Measurements from ENCODE around the gene MNX1.

MNX1 gene

DNA sequence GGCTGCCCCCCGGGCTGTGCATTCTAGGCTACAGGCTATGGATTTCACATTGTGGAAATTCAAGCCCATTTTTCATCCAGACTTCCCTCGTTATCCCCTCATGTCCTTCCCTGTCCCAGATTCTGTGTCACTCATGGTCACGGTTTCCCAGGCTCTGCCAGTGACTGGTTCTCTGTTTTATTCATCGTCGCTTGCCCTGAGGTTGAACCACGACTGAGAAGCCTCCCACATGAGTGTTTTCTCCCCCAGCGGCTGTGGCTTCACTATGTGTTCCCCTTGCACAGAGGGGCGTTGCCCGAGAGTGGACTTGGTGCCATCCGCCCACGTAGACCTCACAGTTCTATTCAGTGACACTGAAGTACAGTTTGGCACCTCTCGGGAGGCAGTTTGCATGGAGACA is 47.0 kb downstream of the MNX1 start:
- no CpG with 5 or more reads among the region's 12 CpGs for WGBS (ENCODE audit: insufficient coverage, insufficient read length)
- Histone ChIP-seq H3K9me3 (ENCODE audit: control insufficient read depth, insufficient read depth, low read length) (no peaks in the 10 kb centered on the region), H3K27ac (ENCODE audit: low read length) (no peak overlapping the region), H3K36me3 (ENCODE audit: control insufficient read depth, insufficient read depth, low read length) (peaks cover 57% of the 10 kb centered on the region), H3K27me3 (ENCODE audit: control insufficient read depth, insufficient read depth, low read length) (no peaks in the 10 kb centered on the region), H3K4me3 (ENCODE audit: low read length) (no peak overlapping the region; the same call in 1 of the 2 replicates), H3K4me1 (ENCODE audit: control insufficient read depth, insufficient read depth, low read length) (no peaks in the 10 kb centered on the region)
- DNase-seq (ENCODE audit: low read depth, low spot score): no peak

DNA sequence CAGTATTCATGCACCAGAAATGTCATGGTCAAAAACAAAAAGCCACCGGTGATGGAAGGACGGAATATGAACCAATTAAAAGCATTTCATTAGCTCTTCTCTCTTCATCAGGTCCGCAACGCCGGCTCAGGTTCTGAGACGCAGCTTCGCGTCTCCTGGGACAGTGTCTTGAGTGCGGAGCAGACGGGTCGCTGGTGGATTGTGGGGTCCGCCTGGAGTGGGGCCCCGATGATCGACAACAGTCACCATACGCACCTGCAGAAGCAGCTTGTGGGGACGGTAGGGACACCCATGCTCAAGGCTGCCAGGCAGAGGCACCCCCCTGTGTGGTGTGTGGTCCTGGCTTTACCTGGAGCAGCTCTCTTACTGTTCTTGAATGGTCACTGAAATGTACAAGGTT is 47.6 kb downstream of the MNX1 start:
- no peaks in the 10 kb centered on the region for H3K27me3 ChIP-seq (ENCODE audit: control insufficient read depth, insufficient read depth, low read length)
- no peaks in the 10 kb centered on the region for H3K4me1 ChIP-seq (ENCODE audit: control insufficient read depth, insufficient read depth, low read length)
- no peaks in the 10 kb centered on the region for H3K9me3 ChIP-seq (ENCODE audit: control insufficient read depth, insufficient read depth, low read length)
- H3K27ac ChIP-seq (ENCODE audit: low read length): no peak overlapping the region
- no peak for DNase-seq (ENCODE audit: low read depth, low spot score)
- peaks cover 60% of the 10 kb centered on the region for H3K36me3 ChIP-seq (ENCODE audit: control insufficient read depth, insufficient read depth, low read length)
- no CpG with 5 or more reads among the region's 16 CpGs for WGBS (ENCODE audit: insufficient coverage, insufficient read length)
- no peak overlapping the region for H3K4me3 ChIP-seq (ENCODE audit: low read length)

DNA sequence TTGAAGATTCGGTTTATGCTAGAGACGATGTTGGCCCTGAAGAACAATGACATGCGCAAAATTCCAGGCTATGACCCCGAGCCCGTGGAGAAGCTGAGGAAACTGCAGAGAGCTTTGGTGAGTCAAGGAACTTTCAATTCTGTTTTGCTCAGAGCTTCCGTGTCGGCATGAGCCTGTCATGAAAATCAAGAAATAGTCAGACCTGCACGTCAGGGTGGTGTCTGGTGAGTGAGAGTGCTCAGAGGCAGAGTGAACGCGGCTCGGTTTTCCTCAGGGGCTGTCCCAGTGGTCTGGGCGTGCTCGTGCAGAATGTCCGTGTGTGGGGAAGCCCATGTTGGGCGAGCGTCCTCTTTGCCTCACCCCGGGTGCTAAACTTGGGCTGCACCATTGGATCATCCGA is 48.3 kb downstream of the MNX1 start:
- no peak for DNase-seq (ENCODE audit: low read depth, low spot score)
- Histone ChIP-seq H3K27ac (ENCODE audit: low read length) (no peak overlapping the region), H3K4me1 (ENCODE audit: control insufficient read depth, insufficient read depth, low read length) (no peaks in the 10 kb centered on the region), H3K4me3 (ENCODE audit: low read length) (no peak overlapping the region), H3K9me3 (ENCODE audit: control insufficient read depth, insufficient read depth, low read length) (no peaks in the 10 kb centered on the region), H3K36me3 (ENCODE audit: control insufficient read depth, insufficient read depth, low read length) (peaks cover 58% of the 10 kb centered on the region), H3K27me3 (ENCODE audit: control insufficient read depth, insufficient read depth, low read length) (no peaks in the 10 kb centered on the region)
- WGBS (ENCODE audit: insufficient coverage, insufficient read length): no CpG with 5 or more reads among the region's 18 CpGs

- Histone ChIP-seq H3K36me3 (ENCODE audit: control insufficient read depth, insufficient read depth, low read length) (peaks cover 45% of the 10 kb centered on the region), H3K9me3 (ENCODE audit: control insufficient read depth, insufficient read depth, low read length) (no peaks in the 10 kb centered on the region), H3K27me3 (ENCODE audit: control insufficient read depth, insufficient read depth, low read length) (no peaks in the 10 kb centered on the region), H3K27ac (ENCODE audit: low read length) (no peak overlapping the region), H3K4me3 (ENCODE audit: low read length) (no peak overlapping the region), H3K4me1 (ENCODE audit: control insufficient read depth, insufficient read depth, low read length) (no peaks in the 10 kb centered on the region)
- no CpG with 5 or more reads among the region's 2 CpGs for WGBS (ENCODE audit: insufficient coverage, insufficient read length)
- no peak for DNase-seq (ENCODE audit: low read depth, low spot score)
Observed at GRCh38 chr7:156956727-156957126, 53.7 kb downstream of the MNX1 start.

DNA sequence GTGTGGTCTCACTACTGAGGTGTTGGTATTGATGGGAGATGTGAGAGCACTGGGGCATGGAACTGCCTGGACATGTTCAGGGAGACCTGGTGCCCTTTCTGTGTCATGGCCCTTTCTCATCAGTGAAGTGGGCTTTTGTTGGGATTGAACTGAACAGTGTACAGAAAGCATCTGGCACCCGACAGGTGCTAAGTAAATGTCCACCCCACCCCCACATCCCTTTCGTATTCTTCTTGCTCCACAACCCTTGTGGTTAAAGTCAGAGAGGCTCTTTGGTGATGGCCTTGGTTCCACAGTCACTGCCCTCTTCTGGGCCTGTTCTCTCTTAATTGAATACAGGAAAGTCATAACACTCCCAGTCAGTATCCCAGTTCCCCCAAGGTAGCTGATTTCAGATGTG is 55.5 kb downstream of the MNX1 start:
- H3K27me3 ChIP-seq (ENCODE audit: control insufficient read depth, insufficient read depth, low read length): no peaks in the 10 kb centered on the region
- peaks cover 32% of the 10 kb centered on the region for H3K36me3 ChIP-seq (ENCODE audit: control insufficient read depth, insufficient read depth, low read length)
- no peak for DNase-seq (ENCODE audit: low read depth, low spot score)

More for the DNA sequence above, 55.5 kb downstream of the MNX1 start:
- H3K4me3 ChIP-seq (ENCODE audit: low read length): no peak overlapping the region
- WGBS (ENCODE audit: insufficient coverage, insufficient read length): no CpG with 5 or more reads among the region's 2 CpGs
- no peaks in the 10 kb centered on the region for H3K9me3 ChIP-seq (ENCODE audit: control insufficient read depth, insufficient read depth, low read length)
- H3K4me1 ChIP-seq (ENCODE audit: control insufficient read depth, insufficient read depth, low read length): no peaks in the 10 kb centered on the region
- H3K27ac ChIP-seq (ENCODE audit: low read length): no peak overlapping the region

All from iPS DF 6.9 (cell line).